Choroid plexus epithelial cell (primary cell): Measurements from ENCODE around the gene MGME1.
"Not testable (repeated sequence)": the region's sequence is repeated elsewhere in the genome, so short reads cannot be mapped to it uniquely, and the experiment has no call there.

Source experiments
- DNase-seq: peaks from one replicate; pipeline ENCODE4 v3.0.0-alpha.2; 2010; ENCODE audit warnings: low read depth
- H3K4me3 ChIP-seq: 2 replicates; pipeline ENCODE4 v1.5.1; 2011; ENCODE audit warnings: low read depth, mild to moderate bottlenecking, control low read depth, low read length, moderate library complexity
- CTCF ChIP-seq: conservative IDR thresholded peaks from 2 replicates; pipeline ENCODE4 v1.5.1; 2011; ENCODE audit warnings: low read depth, mild to moderate bottlenecking, control low read depth, inconsistent platforms, low read length, moderate library complexity

MGME1 gene

GRCh38 chr20:18020931-18021330 is 52.1 kb downstream of the MGME1 start:
- DNase-seq = no peak
- no peak overlapping the region for H3K4me3 ChIP-seq
- no peak for TF ChIP-seq CTCF

GRCh38 chr20:18024606-18025127 is 55.8 kb downstream of the MGME1 start:
- no peak for DNase-seq
- H3K4me3 ChIP-seq = no peak overlapping the region
- no peak for TF ChIP-seq CTCF

GRCh38 chr20:18027011-18027410 is 58.2 kb downstream of the MGME1 start:
- H3K4me3 ChIP-seq, DNase-seq: not testable (repeated sequence)

GRCh38 chr20:18030020-18030419 is 61.2 kb downstream of the MGME1 start:
- no peak for DNase-seq
- H3K4me3 ChIP-seq = no peak overlapping the region
- no peak for TF ChIP-seq CTCF

GRCh38 chr20:18031050-18031449 is 62.2 kb downstream of the MGME1 start:
- no peak overlapping the region for H3K4me3 ChIP-seq
- no peak for DNase-seq
- no peak for TF ChIP-seq CTCF

- DNase-seq = no peak
- TF ChIP-seq CTCF = no peak
- no peak overlapping the region for H3K4me3 ChIP-seq
These were observed 63.2 kb downstream of the MGME1 start for GRCh38 chr20:18031888-18032509.

- no peak for DNase-seq
- peak; percentile 25 for TF ChIP-seq CTCF
- H3K4me3 ChIP-seq = no peak overlapping the region
These were observed 64.4 kb downstream of the MGME1 start for GRCh38 chr20:18032977-18033892.
